PC-9 (cell line): Measurements from ENCODE around the gene XRCC3. TPM values are rescaled to one million over a fixed set of nuclear protein-coding genes. Genes with fewer than 3 reads are reported as not detected.

Experiments
- BruUV-seq: library from RNA; stranded (reverse); fragments of 400-500 nt; replicated peaks from 2 replicates; lab custom pipeline; 2021; lab: Mats Ljungman, UMichigan
- CTCF ChIA-PET: fragments of 300-600 bp; sonication (Branson Sonifier 250); formaldehyde crosslinking; loops from one replicate; lab custom pipeline; 2022; ENCODE audit warnings: antibody characterized with exemption; lab: Charles Lee
- POLR2A ChIA-PET: fragments of 300-600 bp; sonication (Branson Sonifier 250); formaldehyde crosslinking; loops from one replicate; lab custom pipeline; 2022; ENCODE audit warnings: antibody characterized with exemption; ENCODE audit not compliant: unreplicated experiment; lab: Charles Lee
- DNase-seq, 2 experiments: peaks; one replicate each; pipeline versions ENCODE4 v3.0.0 to v3.0.0-alpha.2; 2015 to 2022; ENCODE audit warnings: mixed read lengths in 1 of 2
- H2AFZ ChIP-seq: fragments of 200-600 bp; sonication (generic); 2 replicates; pipeline ENCODE4 v1.8.1; 2017; ENCODE audit warnings: antibody characterized with exemption
- H3F3A ChIP-seq: fragments of 200-600 bp; sonication (generic); 2 replicates; pipeline ENCODE4 v1.8.1; 2017; ENCODE audit warnings: antibody characterized with exemption, mild to moderate bottlenecking, low read depth; ENCODE audit not compliant: insufficient read depth
- H3K27ac ChIP-seq: fragments of 200-600 bp; sonication (generic); 2 replicates; pipeline ENCODE4 v1.6.1; 2016; ENCODE audit warnings: mixed run types
- H3K27me3 ChIP-seq: fragments of 200-600 bp; sonication (generic); 2 replicates; pipeline ENCODE4 v1.6.1; 2016; ENCODE audit warnings: low read depth, mixed run types; ENCODE audit not compliant: insufficient read depth
- H3K36me3 ChIP-seq: fragments of 200-600 bp; sonication (generic); 2 replicates; pipeline ENCODE4 v1.6.1; 2016; ENCODE audit warnings: low read depth, mixed run types
- H3K4me1 ChIP-seq: fragments of 200-600 bp; sonication (generic); replicated peaks from 2 replicates; pipeline ENCODE4 v1.6.1; 2016; ENCODE audit warnings: mixed run types; ENCODE audit not compliant: insufficient read depth
- H3K4me2 ChIP-seq: fragments of 200-600 bp; sonication (generic); 2 replicates; pipeline ENCODE4 v1.6.1; 2017; ENCODE audit warnings: mixed run types
- H3K4me3 ChIP-seq: fragments of 200-600 bp; sonication (generic); 2 replicates; pipeline ENCODE4 v1.6.1; 2016; ENCODE audit warnings: mixed run types
- H3K79me2 ChIP-seq: fragments of 200-600 bp; sonication (generic); 2 replicates; pipeline ENCODE4 v1.6.1; 2017; ENCODE audit warnings: low read depth, mixed run types
- H3K9me2 ChIP-seq: fragments of 200-600 bp; sonication (generic); 2 replicates; pipeline ENCODE4 v1.8.1; 2017; ENCODE audit warnings: mild to moderate bottlenecking; ENCODE audit not compliant: insufficient read depth
- H3K9me3 ChIP-seq: fragments of 200-600 bp; sonication (generic); 2 replicates; pipeline ENCODE4 v1.8.1; 2016; ENCODE audit warnings: low read depth; ENCODE audit not compliant: insufficient read depth
- H4K20me1 ChIP-seq: fragments of 200-600 bp; sonication (generic); 2 replicates; pipeline ENCODE4 v1.8.1; 2017; ENCODE audit not compliant: insufficient read depth
- CTCF ChIP-seq: fragments of 200-600 bp; sonication (generic); conservative IDR thresholded peaks from 2 replicates; pipeline ENCODE4 v1.6.1; 2017; ENCODE audit warnings: mixed run types, antibody characterized with exemption, mild to moderate bottlenecking, moderate library complexity
- EZH2 ChIP-seq: fragments of 200-600 bp; sonication (generic); IDR thresholded peaks from 2 replicates; pipeline ENCODE4 v1.8.0; 2017; ENCODE audit warnings: antibody characterized with exemption, low read depth
- intact Hi-C: fragments of 100-400 bp; cut with micrococcal nuclease; formaldehyde crosslinking; loops from one replicate; pipeline ENCODE4 v1.10.0; 2022; ENCODE audit not compliant: unreplicated experiment
- total RNA-seq: library from RNA; stranded (reverse); gene quantifications from 2 replicates; pipeline ENCODE4 v1.2.3, GENCODE V29; 2021

Gene XRCC3
- total RNA-seq, 1 experiment from 2014 or later = 65.1 TPM

- Histone ChIP-seq H4K20me1 (no peaks in the 10 kb centered on the region), H3F3A (0 out of 2 replicates have a peak, but pooled peaks cover 5% of the 10 kb centered on the region), H3K36me3 (no peaks in the 10 kb centered on the region), H3K9me2 (no peaks in the 10 kb centered on the region), H2AFZ (no peak overlapping the region), H3K79me2 (no peaks in the 10 kb centered on the region), H3K9me3 (no peaks in the 10 kb centered on the region), H3K27ac (no peak overlapping the region), H3K4me3 (no peak overlapping the region), H3K4me2 (no peak overlapping the region), H3K4me1 (no peaks in the 10 kb centered on the region), H3K27me3 (no peaks in the 10 kb centered on the region)
- TF ChIP-seq EZH2 (no peak), CTCF (no peak)
- intact Hi-C loops = no loop called here
- DNase-seq = no peak
- CTCF ChIA-PET = no interaction called here
- POLR2A ChIA-PET = interaction anchor here (0.5 kb wide), 1 partner anchor 25 kb away, joined by 9 read pairs; no protein-coding TSS in a partner anchor
- no TSS peak for BruUV-seq
Observed at GRCh38 chr14:103745424-103745823, 30.2 kb upstream of the XRCC3 start.

GRCh38 chr14:103744621-103745395, 29.6 kb upstream of the XRCC3 start:
- H3K27ac ChIP-seq = no peak overlapping the region
- H3F3A ChIP-seq = no peaks in the 10 kb centered on the region
- POLR2A ChIA-PET = interaction anchor here (0.5 to 0.6 kb wide), 2 partner anchors 24 to 144 kb away, joined by 8 to 9 read pairs; no protein-coding TSS in a partner anchor
- CTCF ChIA-PET = no interaction called here
- no peak for TF ChIP-seq EZH2
- TF ChIP-seq CTCF = no peak
- no peak for DNase-seq
- H3K4me1 ChIP-seq = no peaks in the 10 kb centered on the region
- no peak overlapping the region for H3K4me3 ChIP-seq
- H4K20me1 ChIP-seq = no peaks in the 10 kb centered on the region
- no peaks in the 10 kb centered on the region for H3K9me3 ChIP-seq
- H3K27me3 ChIP-seq = no peaks in the 10 kb centered on the region
- intact Hi-C loops = no loop called here
- no peaks in the 10 kb centered on the region for H3K36me3 ChIP-seq
- no peaks in the 10 kb centered on the region for H3K9me2 ChIP-seq
- H3K79me2 ChIP-seq = no peaks in the 10 kb centered on the region
- H2AFZ ChIP-seq = no peak overlapping the region
- no peak overlapping the region for H3K4me2 ChIP-seq
- BruUV-seq = no TSS peak

GRCh38 chr14:103743691-103744090, 28.4 kb upstream of the XRCC3 start:
- no peaks in the 10 kb centered on the region for H3K9me2 ChIP-seq
- BruUV-seq = no TSS peak
- CTCF ChIA-PET = interaction anchor here (0.6 kb wide), 1 partner anchor 27 kb away, joined by 3 read pairs; no protein-coding TSS in a partner anchor
- no peaks in the 10 kb centered on the region for H3K79me2 ChIP-seq
- no peaks in the 10 kb centered on the region for H3K9me3 ChIP-seq
- H2AFZ ChIP-seq = no peak overlapping the region
- H3K4me1 ChIP-seq = no peaks in the 10 kb centered on the region
- POLR2A ChIA-PET = interaction anchor here (0.5 to 0.8 kb wide), 2 partner anchors 12 to 23 kb away, joined by 5 read pairs; no protein-coding TSS in a partner anchor
- H4K20me1 ChIP-seq = no peaks in the 10 kb centered on the region
- no peaks in the 10 kb centered on the region for H3F3A ChIP-seq
- no peak for DNase-seq
- intact Hi-C loops = no loop called here
- no peak overlapping the region for H3K27ac ChIP-seq
- no peaks in the 10 kb centered on the region for H3K27me3 ChIP-seq
- no peak overlapping the region for H3K4me3 ChIP-seq
- no peak overlapping the region for H3K4me2 ChIP-seq
- H3K36me3 ChIP-seq = no peaks in the 10 kb centered on the region
- no peak for TF ChIP-seq CTCF
- TF ChIP-seq EZH2 = no peak
